HEK293 (cell line): Measurements from ENCODE around the gene FDXACB1.

Experiments
- CTCF ChIA-PET: fragments of 350-600 bp; formaldehyde crosslinking; extraction: SDS; loops from one replicate; lab custom pipeline; 2021; ENCODE audit warnings: antibody characterized with exemption; lab: Yijun Ruan, JAX
- POLR2A ChIA-PET: fragments of 300-600 bp; formaldehyde crosslinking; extraction: SDS; loops from one replicate; lab custom pipeline; 2020; ENCODE audit warnings: antibody characterized with exemption, inconsistent platforms; lab: Yijun Ruan, JAX
- H3K27ac ChIP-seq: fragments of 200-500 bp; sonication (Bioruptor generic); 2 replicates; pipeline ENCODE4 v1.5.1; 2014; ENCODE audit warnings: low read depth, low read length, control low read depth, inconsistent platforms; ENCODE audit errors: extremely low read depth
- H3K36me3 ChIP-seq, 2 experiments: fragments of 200-500 bp in 1 of 2; sonication (Bioruptor generic) in 1 of 2; 1 replicate in 1 of 2; 2 replicates in 1 of 2; pipeline ENCODE4 v1.5.1; 2014 to 2017; ENCODE audit warnings: inconsistent platforms in 2 of 2, low read length in 2 of 2; ENCODE audit not compliant: control insufficient read depth in 2 of 2, insufficient read depth in 1 of 2
- H3K4me1 ChIP-seq: fragments of 200-500 bp; sonication (Bioruptor generic); 2 replicates; pipeline ENCODE4 v1.5.1; 2014; ENCODE audit warnings: mild to moderate bottlenecking, low read length, inconsistent platforms; ENCODE audit not compliant: control insufficient read depth, insufficient read depth
- H3K4me3 ChIP-seq: 2 replicates; pipeline ENCODE4 v1.5.1; 2011; ENCODE audit warnings: low read depth, mild to moderate bottlenecking, control low read depth, low read length, moderate library complexity
- H3K9me3 ChIP-seq: fragments of 200-500 bp; sonication (Bioruptor generic); 2 replicates; pipeline ENCODE4 v1.5.1; 2014; ENCODE audit warnings: low read depth, low read length, inconsistent platforms; ENCODE audit not compliant: control insufficient read depth, insufficient read depth
- MZF1 ChIP-seq: fragments of 450-650 bp; formaldehyde crosslinking; IDR thresholded peaks from 2 replicates; pipeline ENCODE4 v1.5.1; 2017; ENCODE audit warnings: missing biosample characterization, missing genetic modification characterization, borderline replicate concordance
- SALL2 ChIP-seq: fragments of 450-650 bp; formaldehyde crosslinking; IDR thresholded peaks from 2 replicates; pipeline ENCODE4 v1.5.0; 2017; ENCODE audit warnings: missing biosample characterization, mild to moderate bottlenecking, missing genetic modification characterization, borderline replicate concordance
- TCF7L2 ChIP-seq: IDR thresholded peaks from 2 replicates; pipeline ENCODE4 v1.6.1; 2011; ENCODE audit warnings: low read depth, mild to moderate bottlenecking, inconsistent platforms, low read length, moderate library complexity, borderline replicate concordance
- ZNF121 ChIP-seq: fragments of 450-650 bp; formaldehyde crosslinking; IDR thresholded peaks from 2 replicates; pipeline ENCODE4 v1.5.1; 2016; ENCODE audit warnings: missing biosample characterization, missing genetic modification characterization
- ZNF169 ChIP-seq: fragments of 450-650 bp; formaldehyde crosslinking; IDR thresholded peaks from 2 replicates; pipeline ENCODE4 v1.5.1; 2016; ENCODE audit warnings: missing biosample characterization, missing genetic modification characterization
- ZNF529 ChIP-seq: fragments of 450-650 bp; formaldehyde crosslinking; IDR thresholded peaks from 2 replicates; pipeline ENCODE4 v1.5.1; 2017; ENCODE audit warnings: missing genetic modification characterization, missing biosample characterization; ENCODE audit not compliant: insufficient replicate concordance
- ZNF654 ChIP-seq: fragments of 450-650 bp; formaldehyde crosslinking; IDR thresholded peaks from 2 replicates; pipeline ENCODE4 v1.5.1; 2016; ENCODE audit warnings: low read depth, missing biosample characterization, missing genetic modification characterization
- TF ChIP-seq, protein P1 (sequence below): fragments of 450-650 bp; formaldehyde crosslinking; IDR thresholded peaks from 2 replicates; pipeline ENCODE4 v1.5.1; 2016; ENCODE audit warnings: missing biosample characterization, missing genetic modification characterization
- TF ChIP-seq, protein P2 (sequence below): fragments of 450-650 bp; formaldehyde crosslinking; IDR thresholded peaks from 2 replicates; pipeline ENCODE4 v1.5.1; 2017; ENCODE audit warnings: missing biosample characterization, mild to moderate bottlenecking, missing genetic modification characterization, moderate library complexity
- TF ChIP-seq, protein P3 (sequence below): fragments of 450-650 bp; formaldehyde crosslinking; IDR thresholded peaks from 2 replicates; pipeline ENCODE4 v1.5.1; 2016; ENCODE audit warnings: missing biosample characterization, missing genetic modification characterization
- TF ChIP-seq, protein P4 (sequence below): fragments of 450-650 bp; formaldehyde crosslinking; IDR thresholded peaks from 2 replicates; pipeline ENCODE4 v1.5.1; 2016; ENCODE audit warnings: missing biosample characterization, missing genetic modification characterization
- TF ChIP-seq, protein P5 (sequence below): fragments of 450-650 bp; formaldehyde crosslinking; IDR thresholded peaks from 2 replicates; pipeline ENCODE4 v1.5.1; 2017; ENCODE audit warnings: missing biosample characterization, missing genetic modification characterization

The FDXACB1 gene

DNA sequence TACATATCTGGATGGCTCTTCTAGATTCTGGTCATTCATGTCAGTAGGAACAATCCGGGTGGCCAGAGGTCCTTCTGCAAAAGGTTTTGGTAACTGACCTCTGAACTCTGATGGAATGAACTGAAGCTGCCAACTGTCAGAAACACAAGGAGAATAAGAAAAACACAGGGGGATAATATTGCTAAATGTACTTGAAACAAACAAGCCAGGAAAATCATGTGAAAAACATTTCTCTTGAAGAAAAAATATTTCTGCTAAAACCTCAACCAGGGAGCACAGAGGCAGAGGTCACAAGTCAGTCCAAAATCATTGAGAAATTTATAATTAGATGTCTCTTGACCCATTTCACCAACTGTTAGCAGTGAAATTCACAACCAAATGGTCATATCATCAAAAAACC is 42.8 kb downstream of the FDXACB1 start (continued):
- TF ChIP-seq ZNF529 (tag by site-specific recombination): no peak
- TF ChIP-seq, protein P1, sequence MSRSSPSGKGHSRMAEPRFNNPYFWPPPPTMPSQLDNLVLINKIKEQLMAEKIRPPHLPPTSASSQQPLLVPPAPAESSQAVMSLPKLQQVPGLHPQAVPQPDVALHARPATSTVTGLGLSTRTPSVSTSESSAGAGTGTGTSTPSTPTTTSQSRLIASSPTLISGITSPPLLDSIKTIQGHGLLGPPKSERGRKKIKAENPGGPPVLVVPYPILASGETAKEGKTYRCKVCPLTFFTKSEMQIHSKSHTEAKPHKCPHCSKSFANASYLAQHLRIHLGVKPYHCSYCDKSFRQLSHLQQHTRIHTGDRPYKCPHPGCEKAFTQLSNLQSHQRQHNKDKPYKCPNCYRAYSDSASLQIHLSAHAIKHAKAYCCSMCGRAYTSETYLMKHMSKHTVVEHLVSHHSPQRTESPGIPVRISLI (tag by site-specific recombination): no peak
- no peak for TF ChIP-seq ZNF169 (tag by site-specific recombination)
- TF ChIP-seq, protein P2, sequence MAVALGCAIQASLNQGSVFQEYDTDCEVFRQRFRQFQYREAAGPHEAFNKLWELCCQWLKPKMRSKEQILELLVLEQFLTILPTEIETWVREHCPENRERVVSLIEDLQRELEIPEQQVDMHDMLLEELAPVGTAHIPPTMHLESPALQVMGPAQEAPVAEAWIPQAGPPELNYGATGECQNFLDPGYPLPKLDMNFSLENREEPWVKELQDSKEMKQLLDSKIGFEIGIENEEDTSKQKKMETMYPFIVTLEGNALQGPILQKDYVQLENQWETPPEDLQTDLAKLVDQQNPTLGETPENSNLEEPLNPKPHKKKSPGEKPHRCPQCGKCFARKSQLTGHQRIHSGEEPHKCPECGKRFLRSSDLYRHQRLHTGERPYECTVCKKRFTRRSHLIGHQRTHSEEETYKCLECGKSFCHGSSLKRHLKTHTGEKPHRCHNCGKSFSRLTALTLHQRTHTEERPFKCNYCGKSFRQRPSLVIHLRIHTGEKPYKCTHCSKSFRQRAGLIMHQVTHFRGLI: no peak
- TF ChIP-seq, protein P3, sequence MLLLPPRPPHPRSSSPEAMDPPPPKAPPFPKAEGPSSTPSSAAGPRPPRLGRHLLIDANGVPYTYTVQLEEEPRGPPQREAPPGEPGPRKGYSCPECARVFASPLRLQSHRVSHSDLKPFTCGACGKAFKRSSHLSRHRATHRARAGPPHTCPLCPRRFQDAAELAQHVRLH (tag by site-specific recombination): no peak

DNA sequence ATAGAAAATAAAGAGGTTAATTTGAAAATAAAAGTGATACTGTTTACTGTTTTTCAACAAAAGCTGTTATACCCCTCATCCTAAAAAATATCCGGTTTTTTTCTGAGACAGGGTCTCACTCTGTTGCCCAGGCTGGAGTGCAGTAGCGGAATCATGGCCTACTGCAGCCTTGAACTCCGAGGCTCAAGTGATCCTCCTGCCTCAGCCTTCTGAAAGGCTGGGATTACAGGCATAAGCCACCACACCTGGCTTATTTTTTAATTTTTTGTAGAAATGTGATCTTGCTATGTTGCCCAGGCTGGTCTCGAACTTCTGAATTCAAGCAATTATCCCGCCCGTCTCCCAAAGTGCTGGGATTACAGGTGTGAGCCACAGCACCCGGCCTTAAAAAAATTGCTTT is 43.3 kb downstream of the FDXACB1 start:
- H3K4me1 ChIP-seq: no peaks in the 10 kb centered on the region
- no peak overlapping the region for H3K4me3 ChIP-seq
- no peaks in the 10 kb centered on the region for H3K9me3 ChIP-seq
- no peak overlapping the region for H3K27ac ChIP-seq
- ChIA-PET CTCF (interaction anchor here (1.0 kb wide), 1 partner anchor 238 kb away, joined by 3 read pairs; no protein-coding TSS in a partner anchor), POLR2A (no interaction called here)
- TF ChIP-seq ZNF121 (tag by site-specific recombination) (peak; percentile 62; the same call in 1 of the 2 replicates), SALL2 (tag by site-specific recombination) (no peak)
- peaks cover 0 to 41% of the 10 kb centered on the region in 2 experiments; a peak in 1 of 3 replicates for H3K36me3 ChIP-seq

DNA sequence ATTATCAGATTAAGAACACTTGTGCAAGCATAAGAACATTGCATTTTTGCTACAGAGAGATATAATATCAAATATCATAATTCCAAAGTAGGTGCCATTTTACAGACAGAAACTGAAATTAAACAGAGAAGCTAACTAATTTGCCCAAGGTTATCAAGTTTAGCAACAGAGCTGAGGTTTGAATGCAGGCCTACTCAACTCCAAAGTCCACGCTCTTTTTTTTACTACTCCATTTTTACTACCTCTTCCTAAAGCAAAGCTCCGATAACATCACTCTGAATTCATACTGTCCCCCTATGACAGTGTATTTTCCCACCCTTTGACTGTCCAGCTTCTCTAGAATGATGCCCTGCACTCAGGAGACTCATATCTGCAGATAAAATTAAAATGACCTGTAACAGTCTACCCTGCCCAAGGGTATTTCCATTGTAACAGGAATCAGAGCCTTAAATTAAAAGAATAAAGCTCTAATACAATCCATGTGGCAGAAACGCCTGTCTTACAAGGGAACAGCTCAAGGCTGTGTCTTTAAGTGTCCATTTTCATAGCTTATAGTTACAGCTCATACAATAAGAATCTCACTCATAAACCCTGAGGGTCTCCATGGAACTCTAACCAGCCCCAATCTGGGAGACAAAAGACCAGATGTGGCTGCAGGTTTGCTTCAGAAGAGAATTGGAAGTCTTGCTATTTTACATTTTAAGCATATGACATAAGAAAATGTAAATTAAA is 44.4 kb downstream of the FDXACB1 start:
- TF ChIP-seq, protein P4, sequence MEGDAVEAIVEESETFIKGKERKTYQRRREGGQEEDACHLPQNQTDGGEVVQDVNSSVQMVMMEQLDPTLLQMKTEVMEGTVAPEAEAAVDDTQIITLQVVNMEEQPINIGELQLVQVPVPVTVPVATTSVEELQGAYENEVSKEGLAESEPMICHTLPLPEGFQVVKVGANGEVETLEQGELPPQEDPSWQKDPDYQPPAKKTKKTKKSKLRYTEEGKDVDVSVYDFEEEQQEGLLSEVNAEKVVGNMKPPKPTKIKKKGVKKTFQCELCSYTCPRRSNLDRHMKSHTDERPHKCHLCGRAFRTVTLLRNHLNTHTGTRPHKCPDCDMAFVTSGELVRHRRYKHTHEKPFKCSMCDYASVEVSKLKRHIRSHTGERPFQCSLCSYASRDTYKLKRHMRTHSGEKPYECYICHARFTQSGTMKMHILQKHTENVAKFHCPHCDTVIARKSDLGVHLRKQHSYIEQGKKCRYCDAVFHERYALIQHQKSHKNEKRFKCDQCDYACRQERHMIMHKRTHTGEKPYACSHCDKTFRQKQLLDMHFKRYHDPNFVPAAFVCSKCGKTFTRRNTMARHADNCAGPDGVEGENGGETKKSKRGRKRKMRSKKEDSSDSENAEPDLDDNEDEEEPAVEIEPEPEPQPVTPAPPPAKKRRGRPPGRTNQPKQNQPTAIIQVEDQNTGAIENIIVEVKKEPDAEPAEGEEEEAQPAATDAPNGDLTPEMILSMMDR (tag by site-specific recombination): no peak
- H3K36me3 ChIP-seq: peaks cover 0 to 34% of the 10 kb centered on the region in 2 experiments; a peak in 1 of 3 replicates
- CTCF ChIA-PET: interaction anchor here (0.6 to 1.2 kb wide), 7 partner anchors 9 to 248 kb away, joined by 3 to 4 read pairs (median 3); no protein-coding TSS in a partner anchor
- POLR2A ChIA-PET: interaction anchor here (0.6 kb wide), 1 partner anchor 9 kb away, joined by 3 read pairs; no protein-coding TSS in a partner anchor
- H3K9me3 ChIP-seq: no peaks in the 10 kb centered on the region
- no peak overlapping the region for H3K27ac ChIP-seq
- H3K4me1 ChIP-seq: no peaks in the 10 kb centered on the region
- H3K4me3 ChIP-seq: no peak overlapping the region

DNA sequence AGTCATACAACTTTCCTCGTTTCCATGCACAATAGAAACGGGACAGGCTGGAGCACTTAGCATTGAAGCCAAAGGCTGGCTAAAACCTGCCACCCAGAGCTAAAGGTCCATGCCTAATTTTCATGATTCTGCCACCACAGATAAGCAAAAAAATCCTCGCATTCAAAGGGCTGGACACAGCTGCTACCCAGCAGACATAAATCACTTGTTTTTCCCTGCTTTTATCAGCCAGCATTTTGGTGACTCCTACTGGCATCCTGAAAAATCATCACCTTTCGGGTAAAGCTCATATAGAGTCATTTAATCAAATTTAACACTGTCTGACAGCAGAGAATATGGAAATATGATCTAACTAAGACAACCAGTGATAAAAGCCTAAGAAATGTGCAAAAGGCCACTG is 45.4 kb downstream of the FDXACB1 start:
- Histone ChIP-seq H3K36me3 (peaks cover 0 to 34% of the 10 kb centered on the region in 2 experiments; a peak in 1 of 3 replicates), H3K27ac (no peak overlapping the region), H3K4me3 (no peak overlapping the region), H3K9me3 (no peaks in the 10 kb centered on the region), H3K4me1 (no peaks in the 10 kb centered on the region)
- POLR2A ChIA-PET: no interaction called here
- CTCF ChIA-PET: interaction anchor here (0.6 to 3.4 kb wide), 6 partner anchors 9 to 247 kb away, joined by 3 to 9 read pairs (median 4); partner anchors contain the start of gene PPP2R1B
- TF ChIP-seq TCF7L2: 0 out of 2 replicates have a peak, but pooled peaks have one; percentile 15
- TF ChIP-seq, protein P5, sequence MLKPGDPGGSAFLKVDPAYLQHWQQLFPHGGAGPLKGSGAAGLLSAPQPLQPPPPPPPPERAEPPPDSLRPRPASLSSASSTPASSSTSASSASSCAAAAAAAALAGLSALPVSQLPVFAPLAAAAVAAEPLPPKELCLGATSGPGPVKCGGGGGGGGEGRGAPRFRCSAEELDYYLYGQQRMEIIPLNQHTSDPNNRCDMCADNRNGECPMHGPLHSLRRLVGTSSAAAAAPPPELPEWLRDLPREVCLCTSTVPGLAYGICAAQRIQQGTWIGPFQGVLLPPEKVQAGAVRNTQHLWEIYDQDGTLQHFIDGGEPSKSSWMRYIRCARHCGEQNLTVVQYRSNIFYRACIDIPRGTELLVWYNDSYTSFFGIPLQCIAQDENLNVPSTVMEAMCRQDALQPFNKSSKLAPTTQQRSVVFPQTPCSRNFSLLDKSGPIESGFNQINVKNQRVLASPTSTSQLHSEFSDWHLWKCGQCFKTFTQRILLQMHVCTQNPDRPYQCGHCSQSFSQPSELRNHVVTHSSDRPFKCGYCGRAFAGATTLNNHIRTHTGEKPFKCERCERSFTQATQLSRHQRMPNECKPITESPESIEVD (tag by site-specific recombination): 0 out of 2 replicates have a peak, but pooled peaks have one; percentile 34
- TF ChIP-seq MZF1: no peak
- TF ChIP-seq ZNF654 (tag by site-specific recombination): peak; percentile 21; the same call in 1 of the 2 replicates
